GM21529 (cell line): ENCODE data around the gene AZIN2.
"Not testable (repeated sequence)": the region's sequence is repeated elsewhere in the genome, so short reads cannot be mapped to it uniquely, and the experiment has no call there.

Experiments used
- ATAC-seq: cut with Tn5 transposase; IDR thresholded peaks from one replicate; pipeline ENCODE4 v1.9.1; 2021; ENCODE audit not compliant: unreplicated experiment

The AZIN2 gene

DNA sequence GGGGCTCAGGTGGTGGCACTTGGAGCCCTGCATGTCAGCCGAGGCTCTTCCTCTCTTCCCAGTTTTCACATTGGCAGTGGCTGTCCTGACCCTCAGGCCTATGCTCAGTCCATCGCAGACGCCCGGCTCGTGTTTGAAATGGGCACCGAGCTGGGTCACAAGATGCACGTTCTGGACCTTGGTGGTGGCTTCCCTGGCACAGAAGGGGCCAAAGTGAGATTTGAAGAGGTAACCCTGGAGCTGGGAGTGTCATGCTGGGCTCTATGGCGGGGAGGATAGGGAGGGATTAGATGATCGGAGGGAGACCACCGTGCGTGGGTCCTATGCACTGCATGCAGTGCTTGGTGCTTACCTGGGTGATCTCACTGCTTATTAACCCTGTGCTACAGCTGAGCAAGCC, 13.5 kb downstream of the AZIN2 start:
- ATAC-seq: no peak

DNA sequence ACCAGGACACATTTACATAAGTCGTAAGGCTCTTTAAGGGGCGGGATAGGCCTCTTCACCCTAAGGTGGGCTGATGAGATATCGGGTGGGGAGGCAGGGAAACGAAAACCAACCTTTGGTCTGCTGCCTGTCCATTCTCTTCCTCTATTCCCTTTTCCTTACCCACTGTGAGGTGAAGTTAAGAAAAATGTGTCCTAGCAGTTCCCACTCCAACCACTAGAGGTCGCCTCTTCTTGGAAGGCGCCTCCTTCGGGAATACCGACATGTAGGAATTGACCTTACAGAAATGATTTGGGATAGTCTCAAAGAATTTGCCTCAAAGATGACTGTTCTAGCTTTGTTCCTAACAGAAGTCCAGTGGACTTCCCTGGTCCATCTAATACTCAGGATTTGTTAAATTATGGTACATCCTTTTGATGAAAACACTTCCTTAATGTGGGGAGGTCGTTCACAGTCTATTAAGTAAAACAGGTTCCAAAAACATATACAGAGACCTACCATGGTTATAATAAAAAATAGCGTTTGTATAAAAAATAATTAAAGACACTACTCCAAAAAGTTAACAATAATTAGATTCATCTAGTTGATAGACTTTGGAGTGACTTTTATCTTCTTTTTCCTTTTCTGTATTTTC, 14.1 kb downstream of the AZIN2 start:
- no peak for ATAC-seq

DNA sequence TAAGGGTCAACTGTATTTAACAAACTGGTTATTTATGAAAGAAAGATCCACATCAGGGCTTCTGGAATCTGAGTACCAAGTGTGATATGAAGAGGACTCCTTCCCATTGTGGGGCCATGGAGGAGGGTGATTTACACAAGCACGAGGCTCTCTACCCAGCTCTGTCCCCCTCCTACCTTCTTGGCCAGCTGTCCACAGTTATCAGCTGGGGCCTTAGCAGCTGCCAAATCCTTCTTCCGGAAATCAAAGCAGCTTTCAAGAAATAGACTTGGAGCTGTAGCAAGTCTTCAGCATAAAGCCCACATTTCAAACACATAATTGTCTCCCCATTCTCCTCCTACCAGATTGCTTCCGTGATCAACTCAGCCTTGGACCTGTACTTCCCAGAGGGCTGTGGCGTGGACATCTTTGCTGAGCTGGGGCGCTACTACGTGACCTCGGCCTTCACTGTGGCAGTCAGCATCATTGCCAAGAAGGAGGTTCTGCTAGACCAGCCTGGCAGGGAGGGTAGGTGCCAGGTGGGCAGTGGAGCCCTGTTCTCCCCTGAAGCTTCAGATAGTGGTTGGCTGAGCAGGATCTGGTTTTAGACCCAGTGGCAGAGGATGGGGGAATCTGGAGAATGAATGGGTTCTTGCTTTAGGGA, 15.5 kb downstream of the AZIN2 start:
- ATAC-seq: no peak

DNA sequence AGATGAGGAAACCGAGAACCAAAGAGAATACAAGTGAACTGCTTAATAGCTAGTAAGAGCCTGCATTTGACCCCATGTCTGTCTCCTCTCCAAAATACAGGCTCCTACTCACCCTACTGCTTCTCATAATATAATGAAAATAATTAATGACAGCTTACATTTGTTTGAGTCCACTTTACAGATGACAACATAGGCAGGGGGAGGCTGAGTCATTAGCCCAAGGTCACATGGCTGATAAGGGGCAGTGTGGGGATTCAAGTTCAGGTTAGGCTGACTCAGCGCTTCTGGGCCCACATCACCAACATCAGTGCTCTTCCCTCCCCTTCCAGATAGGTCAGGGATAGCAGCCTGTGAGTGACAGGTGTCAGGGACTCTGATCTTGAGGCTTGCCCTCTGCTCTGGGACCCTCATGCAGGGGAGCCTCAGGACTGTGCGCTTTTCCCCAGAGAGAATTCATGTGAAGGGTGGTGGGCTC, 16.2 kb downstream of the AZIN2 start:
- no peak for ATAC-seq

DNA sequence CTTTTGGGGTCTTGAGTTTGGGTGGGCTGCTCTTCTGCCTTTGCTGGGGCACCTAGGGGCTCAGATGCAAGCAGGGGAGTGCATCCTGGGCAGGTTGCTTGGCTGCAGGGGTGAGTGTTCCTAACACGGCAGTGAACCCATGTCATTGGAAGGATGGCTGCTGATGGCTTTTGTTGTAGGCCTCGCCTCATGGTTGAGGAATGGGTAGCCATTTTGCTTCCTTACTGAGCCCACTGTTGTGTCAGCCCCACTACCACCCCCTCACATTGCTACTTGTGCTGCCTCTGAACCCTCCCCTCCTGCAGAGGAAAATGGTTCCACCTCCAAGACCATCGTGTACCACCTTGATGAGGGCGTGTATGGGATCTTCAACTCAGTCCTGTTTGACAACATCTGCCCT, 16.8 kb downstream of the AZIN2 start:
- no peak for ATAC-seq

DNA sequence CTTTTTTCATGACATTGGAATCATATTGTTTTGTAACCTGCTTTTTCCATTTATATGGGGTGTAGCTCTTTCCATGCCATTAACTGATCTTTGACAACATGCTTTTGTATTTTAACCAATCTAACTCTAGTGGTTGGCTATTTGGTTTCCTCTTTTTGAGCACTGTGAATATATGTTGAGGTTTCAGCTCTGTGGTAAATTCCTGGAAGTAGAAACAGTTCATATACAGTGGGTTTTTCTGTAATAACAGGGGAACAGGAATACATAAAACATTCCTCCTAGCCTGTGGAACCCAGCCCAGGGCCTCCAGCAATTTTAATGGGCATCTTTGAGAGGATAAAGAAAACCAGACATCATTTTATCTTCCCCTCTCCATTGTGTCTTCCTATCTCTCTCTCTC, 17.4 kb downstream of the AZIN2 start:
- no peak for ATAC-seq

DNA sequence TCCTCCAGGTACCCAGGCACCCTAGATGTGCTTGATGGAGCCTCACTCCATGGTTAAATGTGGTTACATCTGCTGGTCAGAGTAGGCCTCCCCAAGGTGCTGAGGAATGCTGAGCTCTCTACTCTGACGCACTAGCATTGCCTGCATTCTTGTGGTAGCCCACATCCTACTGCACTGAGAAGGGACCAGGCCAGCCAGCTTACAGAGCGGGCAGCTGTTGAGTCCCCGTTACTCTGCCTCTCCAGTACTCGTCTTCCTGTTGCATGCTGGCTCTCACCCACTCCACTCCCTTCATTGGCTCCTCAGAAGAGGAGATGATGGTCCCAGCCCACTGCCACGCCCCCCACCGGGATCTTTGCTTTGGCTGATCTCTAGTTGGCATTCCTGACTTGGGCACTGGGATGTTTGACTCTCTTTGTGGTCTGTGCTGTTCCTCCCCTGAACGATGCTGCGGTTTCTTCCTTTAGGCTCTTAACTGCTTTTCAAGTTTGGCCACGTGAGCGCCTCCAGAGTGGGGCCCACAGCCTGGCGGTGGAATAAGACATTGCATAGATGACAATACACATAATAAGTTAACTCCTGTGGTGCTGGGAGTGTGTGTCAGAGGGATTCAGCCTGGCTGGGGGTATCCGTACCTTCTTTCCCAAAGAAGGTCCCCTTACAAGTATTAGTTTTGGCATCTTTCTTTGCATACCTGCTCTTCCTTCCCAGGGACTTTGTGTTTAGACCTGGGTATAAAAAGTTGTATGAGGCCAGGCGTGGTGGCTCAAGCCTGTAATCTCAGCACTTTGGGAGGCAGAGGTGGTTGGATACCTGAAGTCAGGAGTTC, 18.6 kb downstream of the AZIN2 start:
- peak; percentile 83 for ATAC-seq

DNA sequence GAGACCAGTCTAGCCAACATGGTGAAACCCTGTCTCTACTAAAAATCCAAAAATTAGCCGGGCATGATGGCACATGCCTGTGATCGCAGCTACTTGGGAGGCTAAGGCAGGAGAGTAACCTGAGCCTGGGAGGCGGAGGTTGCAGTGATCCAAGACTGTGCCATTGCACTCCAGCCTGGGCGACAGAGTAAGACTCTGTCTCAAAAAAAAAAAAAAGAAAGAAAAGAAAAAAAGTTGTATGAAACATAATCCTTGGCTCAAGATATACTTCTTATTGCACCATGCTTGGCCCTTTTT, 19.1 kb downstream of the AZIN2 start:
- not testable (repeated sequence) for ATAC-seq

DNA sequence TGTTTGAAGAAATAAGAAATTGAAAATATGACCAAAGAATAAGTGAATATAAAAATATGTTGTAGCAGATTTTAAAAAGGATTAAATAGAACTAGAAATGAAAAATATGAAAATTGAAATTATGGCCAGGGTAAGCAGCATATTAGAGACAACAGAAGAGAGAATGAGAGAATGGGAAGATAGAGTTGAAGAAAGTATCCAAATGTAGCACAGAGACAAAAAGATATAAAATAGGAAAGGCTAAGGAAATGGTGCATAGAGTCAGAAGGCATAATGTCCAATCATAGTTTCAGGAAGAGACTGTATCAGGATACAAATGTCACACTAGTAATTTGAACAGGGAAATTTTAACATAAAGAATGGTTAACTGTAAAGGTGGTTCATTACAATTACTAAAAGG, 29.5 kb downstream of the AZIN2 start:
- ATAC-seq: no peak

DNA sequence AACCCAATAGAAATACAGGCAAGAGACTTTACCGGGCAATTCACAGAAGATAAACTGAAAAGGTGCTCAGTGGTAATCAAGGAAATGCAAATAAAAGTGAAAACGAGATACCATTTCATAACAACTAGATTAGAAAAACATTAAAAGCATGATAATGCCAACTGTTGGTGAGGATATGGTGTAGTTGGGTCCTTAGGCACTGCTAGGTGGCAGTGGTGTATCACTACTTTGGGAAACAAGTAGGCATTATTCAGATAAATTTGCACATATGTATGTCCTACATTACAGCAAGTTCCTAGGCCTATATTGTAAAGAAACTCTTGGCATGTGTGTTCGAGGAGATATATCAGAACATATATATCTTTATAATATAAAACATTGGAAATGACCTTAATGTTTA, 31.0 kb downstream of the AZIN2 start:
- no peak for ATAC-seq

DNA sequence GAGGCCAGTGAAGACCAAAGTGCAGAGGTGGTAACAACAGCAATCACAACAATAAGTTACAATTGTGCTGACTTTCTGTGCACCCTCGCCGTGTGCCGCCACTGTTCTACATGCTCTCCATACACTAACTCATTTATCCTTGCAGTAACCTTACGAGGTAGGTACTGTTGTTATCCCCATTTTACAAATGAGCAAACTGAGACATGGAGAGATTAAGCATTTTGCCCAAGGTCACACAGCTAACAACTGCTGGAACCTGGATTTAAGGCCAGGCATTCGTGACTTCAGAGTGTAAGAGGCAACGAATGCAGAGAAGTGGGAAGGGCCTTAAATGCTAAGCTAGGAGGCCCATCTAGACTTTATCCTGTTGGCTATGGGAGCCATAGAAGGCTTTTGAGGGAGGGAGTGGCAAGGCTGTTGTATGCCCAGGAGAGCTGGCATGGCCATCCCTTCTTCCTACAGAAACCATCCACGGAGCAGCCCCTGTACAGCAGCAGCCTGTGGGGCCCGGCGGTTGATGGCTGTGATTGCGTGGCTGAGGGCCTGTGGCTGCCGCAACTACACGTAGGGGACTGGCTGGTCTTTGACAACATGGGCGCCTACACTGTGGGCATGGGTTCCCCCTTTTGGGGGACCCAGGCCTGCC, 36.6 kb downstream of the AZIN2 start:
- no peak for ATAC-seq

DNA sequence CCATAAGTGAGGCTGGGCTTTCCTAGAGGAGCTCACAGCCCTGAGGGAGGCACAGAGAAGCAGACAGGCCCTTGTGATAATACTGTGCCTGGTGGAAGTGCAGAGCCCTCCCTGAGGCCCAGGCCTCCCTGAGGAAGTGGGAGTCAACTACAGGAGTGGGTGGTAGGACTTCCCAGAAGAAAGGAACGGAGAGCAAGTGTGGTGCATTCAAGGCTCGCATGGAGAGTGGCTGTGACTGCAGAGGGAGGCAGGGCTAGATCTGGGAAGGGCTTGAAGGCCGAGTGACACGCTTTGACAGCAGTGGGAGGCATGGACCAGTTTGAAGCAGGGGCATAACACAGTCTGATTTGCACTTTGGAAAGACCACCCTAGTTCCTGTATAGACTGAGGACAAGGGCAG, 37.3 kb downstream of the AZIN2 start:
- no peak for ATAC-seq

DNA sequence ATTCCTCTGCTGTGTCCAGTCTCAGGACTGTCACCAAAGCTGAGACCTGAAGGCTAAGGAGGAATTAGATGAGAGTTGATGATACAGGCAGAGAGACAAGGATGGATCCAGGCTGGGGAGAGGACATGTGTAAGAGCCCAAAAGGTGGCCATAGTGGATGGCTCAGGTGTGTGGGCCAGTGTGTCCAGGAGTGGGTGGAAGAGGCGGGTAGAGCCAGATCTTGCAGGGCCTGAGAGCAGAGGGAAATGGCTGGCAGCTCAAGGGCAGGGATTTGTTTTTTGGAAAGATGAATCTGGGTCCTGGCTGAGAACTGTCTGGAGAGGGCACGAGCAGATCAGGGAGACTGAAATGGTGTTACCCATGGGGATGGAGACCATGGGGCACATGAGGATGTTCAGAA, 38.1 kb downstream of the AZIN2 start:
- ATAC-seq: no peak

DNA sequence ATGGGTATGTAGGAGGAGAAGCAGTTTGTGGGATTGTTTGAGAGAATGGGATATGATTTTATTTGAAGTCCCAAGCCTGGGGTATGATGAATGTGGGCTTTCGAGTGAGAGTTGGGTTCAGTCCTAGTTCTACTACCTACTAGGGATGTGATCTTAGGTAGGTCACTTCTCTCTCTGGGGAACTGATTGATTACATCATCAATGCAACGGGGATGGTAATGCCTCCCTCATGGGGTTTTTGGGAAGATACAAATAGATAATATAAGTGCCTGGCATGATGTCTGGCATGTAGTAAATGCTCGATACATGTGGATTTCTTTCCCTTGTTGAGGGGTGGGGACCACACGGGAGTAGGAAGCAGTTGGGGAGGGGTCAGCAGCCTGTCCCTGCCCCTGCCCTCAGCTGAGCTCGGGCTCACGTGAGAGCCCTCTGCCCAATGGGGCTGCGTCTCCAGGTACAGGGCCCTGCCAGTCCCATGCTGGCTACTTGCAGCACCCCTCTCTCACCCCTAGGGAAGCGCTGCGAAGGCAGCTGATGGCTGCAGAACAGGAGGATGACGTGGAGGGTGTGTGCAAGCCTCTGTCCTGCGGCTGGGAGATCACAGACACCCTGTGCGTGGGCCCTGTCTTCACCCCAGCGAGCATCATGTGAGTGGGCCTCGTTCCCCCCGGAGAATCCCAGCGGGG, 38.7 kb downstream of the AZIN2 start:
- no peak for ATAC-seq

DNA sequence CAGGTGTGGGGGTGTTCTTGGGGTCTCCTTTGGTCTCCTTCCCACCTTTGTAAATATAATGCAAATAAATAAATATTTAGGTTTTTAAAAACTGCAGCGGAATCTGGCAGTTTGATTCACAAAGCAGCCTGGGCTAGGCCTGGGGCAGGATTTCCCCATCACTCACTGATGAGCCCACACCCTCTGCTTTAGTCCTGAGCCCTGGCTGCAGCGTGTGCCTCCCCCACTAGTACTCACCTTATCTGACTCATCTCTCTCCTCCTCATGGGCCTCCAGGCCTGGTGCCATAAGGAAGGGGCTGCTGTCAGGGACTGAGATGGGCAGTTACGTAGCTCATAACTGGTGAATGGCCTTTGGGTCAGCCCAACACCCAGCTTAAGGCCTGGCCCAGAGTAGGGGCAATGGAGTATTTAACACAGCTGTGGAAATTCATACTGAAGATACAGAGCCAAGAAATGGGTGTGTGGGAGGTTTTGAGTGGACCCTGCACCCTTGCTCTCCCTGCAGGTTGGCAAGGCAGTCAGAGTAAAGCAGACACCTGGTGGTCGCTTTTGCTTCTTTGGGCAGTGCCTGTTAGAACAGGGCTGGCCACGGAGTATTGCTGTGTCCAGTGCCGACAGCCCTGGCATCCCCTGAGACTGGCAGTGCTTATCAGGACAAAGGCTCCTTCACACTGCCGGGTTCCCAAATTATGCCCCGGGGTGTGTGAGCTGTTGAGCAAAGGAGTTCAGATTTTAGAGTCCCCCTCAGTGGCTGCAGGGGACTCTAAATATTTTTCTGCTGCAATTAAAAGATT, 39.7 kb downstream of the AZIN2 start:
- ATAC-seq: no peak

DNA sequence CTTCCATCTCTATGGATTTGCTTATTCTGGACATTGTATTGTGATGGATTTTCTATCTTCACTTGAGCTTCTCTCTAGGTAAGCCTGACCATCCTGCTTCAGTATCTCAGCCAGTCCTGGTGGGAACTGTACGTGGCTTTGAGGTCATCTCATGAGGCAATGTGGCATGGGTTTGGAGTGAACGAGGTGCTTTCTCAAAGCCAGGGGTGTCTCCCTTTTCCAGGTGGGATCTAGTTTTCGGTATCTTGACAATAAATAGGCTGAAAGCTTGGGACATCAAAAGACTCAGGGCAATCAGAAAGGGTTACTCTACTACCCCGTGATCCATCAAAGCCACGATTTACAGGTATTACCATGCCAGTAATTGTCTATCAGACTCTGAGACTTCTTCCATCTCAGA, 40.8 kb downstream of the AZIN2 start:
- ATAC-seq: no peak

DNA sequence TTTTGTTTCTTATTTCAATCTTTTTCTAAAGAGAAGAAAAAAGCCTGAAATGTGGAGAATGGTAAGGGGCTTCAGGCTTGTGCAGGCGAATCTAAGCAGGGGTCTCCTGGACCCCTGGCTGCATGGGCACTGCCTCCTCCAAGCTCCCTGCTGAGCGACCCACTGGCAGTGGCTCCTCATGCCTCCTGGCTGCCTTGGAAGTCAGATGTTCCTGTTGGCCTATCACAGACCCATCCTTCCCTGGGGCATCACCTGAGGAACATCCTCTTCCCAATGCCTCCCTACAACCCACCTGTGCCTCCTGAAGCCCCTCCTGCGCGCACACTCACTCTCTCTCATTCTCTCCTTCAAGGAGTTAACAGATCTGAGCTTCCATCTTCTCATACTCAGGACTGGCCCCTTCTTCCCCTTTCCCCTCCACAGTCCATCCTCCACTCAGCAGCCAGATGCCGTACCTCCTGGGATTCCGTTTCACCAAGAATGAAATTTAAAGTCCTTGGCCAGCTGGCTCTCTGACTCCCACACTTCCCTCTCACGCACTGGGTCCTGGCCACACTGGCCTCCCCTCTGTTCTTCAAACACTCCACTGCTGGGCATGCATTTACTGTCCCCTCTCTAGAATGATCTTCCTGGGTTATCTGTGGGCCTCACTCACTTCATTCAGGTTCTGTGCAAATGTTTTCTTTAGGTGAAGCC, 41.7 kb downstream of the AZIN2 start:
- ATAC-seq: no peak

DNA sequence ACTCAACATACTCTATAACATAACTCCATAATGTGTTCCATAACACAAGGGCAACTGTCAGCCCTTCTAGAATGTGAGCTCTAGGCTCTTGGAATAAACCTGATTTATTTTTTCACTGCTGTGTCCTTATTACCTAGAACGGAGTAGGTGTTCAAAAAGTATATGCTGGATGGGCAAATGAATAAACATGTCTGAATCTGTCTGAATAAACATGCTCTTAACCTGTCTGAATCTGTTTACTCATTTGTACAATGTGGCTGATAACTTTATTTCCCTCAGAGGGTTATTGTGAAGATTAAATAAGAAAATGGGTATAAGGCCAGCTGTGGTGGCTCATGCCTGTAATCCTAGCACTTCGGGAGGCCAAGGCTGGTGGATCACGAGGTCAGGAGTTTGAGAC, 42.3 kb downstream of the AZIN2 start:
- ATAC-seq: no peak

DNA sequence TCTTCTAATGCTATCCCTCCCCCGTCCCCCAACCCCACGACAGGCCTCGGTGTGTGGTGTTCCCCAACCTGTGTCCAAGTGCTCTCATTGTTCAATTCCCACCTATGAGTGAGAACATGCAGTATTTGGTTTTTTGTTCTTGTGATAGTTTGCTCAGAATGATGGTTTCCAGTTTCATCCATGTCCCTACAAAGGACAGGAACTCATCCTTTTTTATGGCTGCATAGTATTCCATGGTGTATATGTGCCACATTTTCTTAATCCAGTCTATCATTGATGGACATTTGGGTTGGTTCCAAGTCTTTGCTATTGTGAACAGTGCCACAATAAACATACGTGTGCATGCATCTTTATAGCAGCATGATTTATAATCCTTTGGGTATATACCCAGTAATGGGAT, 43.7 kb downstream of the AZIN2 start:
- ATAC-seq: not testable (repeated sequence)
